Tibial nerve (tissue), 4 donors: ENCODE measurements around the gene SYK.

ENCODE experiments used
- EP300 ChIP-seq, 2 donors: sonication (generic); formaldehyde crosslinking; IDR thresholded peaks; one replicate each; pipeline ENCODE4 v1.6.1; 2017; ENCODE audit warnings: antibody characterized with exemption in 2 of 2, mild to moderate bottlenecking in 1 of 2
- POLR2A ChIP-seq, 2 donors: fragments of 450-650 bp; IDR thresholded peaks; one replicate each; pipeline ENCODE4 v1.6.1; 2017; ENCODE audit warnings: antibody characterized with exemption in 2 of 2, mild to moderate bottlenecking in 2 of 2, moderate library complexity in 2 of 2
- TF ChIP-seq, protein P1 (sequence below), 5 experiments: fragments of 200-600 bp in 3 of 5; fragments of 450-650 bp in 2 of 5; sonication (generic) in 3 of 5; IDR thresholded peaks; one replicate each; pipeline ENCODE4 v1.5.1; 2016 to 2019; ENCODE audit warnings: antibody characterized with exemption in 5 of 5, mild to moderate bottlenecking in 3 of 5, moderate library complexity in 2 of 5

DNA sequence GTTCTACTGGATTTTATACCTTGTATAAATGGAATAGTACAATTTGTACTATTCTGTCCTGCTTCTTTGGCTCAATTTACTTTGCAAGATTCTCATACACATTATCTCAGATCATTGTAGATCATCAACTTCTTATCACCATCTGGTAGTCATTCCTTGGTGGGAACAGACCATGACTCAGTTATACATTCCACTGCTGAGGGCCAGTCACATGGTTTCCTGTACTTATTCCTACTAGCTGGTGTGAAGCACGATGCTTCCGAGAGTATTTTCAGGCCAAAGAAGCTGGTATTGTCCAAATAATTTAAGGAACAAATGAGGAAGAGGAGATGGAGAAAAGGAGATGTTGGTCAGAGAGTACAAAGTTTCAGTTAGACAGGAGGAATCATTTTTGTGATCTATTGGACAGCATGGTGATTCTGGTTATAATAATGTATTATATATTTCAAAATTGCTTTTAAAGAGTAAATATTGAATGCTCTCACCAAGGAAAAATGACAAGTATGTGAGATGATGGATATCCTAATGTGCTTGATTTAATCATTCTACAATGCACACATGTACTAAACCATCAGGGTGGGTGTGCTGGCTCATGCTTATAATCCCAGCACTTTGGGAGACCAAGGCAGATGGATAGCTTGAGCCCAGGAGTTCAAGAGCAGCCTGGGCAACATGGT, 124.1 kb downstream of the SYK start:
- TF ChIP-seq, protein P1, sequence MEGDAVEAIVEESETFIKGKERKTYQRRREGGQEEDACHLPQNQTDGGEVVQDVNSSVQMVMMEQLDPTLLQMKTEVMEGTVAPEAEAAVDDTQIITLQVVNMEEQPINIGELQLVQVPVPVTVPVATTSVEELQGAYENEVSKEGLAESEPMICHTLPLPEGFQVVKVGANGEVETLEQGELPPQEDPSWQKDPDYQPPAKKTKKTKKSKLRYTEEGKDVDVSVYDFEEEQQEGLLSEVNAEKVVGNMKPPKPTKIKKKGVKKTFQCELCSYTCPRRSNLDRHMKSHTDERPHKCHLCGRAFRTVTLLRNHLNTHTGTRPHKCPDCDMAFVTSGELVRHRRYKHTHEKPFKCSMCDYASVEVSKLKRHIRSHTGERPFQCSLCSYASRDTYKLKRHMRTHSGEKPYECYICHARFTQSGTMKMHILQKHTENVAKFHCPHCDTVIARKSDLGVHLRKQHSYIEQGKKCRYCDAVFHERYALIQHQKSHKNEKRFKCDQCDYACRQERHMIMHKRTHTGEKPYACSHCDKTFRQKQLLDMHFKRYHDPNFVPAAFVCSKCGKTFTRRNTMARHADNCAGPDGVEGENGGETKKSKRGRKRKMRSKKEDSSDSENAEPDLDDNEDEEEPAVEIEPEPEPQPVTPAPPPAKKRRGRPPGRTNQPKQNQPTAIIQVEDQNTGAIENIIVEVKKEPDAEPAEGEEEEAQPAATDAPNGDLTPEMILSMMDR (IDR thresholded peaks at IDR 0.05) = no peak
- no peak for TF ChIP-seq POLR2A (IDR thresholded peaks at IDR 0.05)
- no peak for TF ChIP-seq EP300 (IDR thresholded peaks at IDR 0.05)
